GM18502 (cell line): Measurements from ENCODE around the gene RRP8.

Experiments used
- ATAC-seq: cut with Tn5 transposase; IDR thresholded peaks from one replicate; pipeline ENCODE4 v1.9.1; 2021; ENCODE audit warnings: mild to moderate bottlenecking; ENCODE audit not compliant: unreplicated experiment, poor library complexity

The RRP8 gene

GRCh38 chr11:6619004-6619745, 15.8 kb upstream of the RRP8 start, which contains the start of gene TPP1:
Gene TPP1, minus strand, starts transcription at chr11:6619422. Its CDS starts 22 bp downstream, at chr11:6619400.
- peak; percentile 99 for ATAC-seq

GRCh38 chr11:6618117-6619003, 14.9 kb upstream of the RRP8 start:
- ATAC-seq: peak; percentile 18

GRCh38 chr11:6617315-6617781, 13.9 kb upstream of the RRP8 start:
- ATAC-seq: no peak

GRCh38 chr11:6616596-6617250, 13.3 kb upstream of the RRP8 start:
- ATAC-seq: no peak

GRCh38 chr11:6615882-6616585, 12.6 kb upstream of the RRP8 start:
- ATAC-seq: no peak

- ATAC-seq: no peak
Observed at GRCh38 chr11:6615046-6615445, 11.6 kb upstream of the RRP8 start.

- ATAC-seq: no peak
Observed at GRCh38 chr11:6614446-6614845, 11.0 kb upstream of the RRP8 start.

- ATAC-seq: no peak
Observed at GRCh38 chr11:6613496-6613895, 10.1 kb upstream of the RRP8 start.

GRCh38 chr11:6612213-6613041, 9.0 kb upstream of the RRP8 start, which contains the start of gene TAF10:
Gene TAF10, minus strand, starts transcription at chr11:6612216. Its CDS starts 27 bp downstream, at chr11:6612189.
- ATAC-seq: peak; percentile 91

- ATAC-seq: peak; percentile 23
Observed at GRCh38 chr11:6611963-6612212, 8.5 kb upstream of the RRP8 start.

GRCh38 chr11:6611092-6611962, 7.9 kb upstream of the RRP8 start:
- no peak for ATAC-seq

GRCh38 chr11:6610591-6610990, 7.2 kb upstream of the RRP8 start:
- ATAC-seq: no peak

- no peak for ATAC-seq
Observed at GRCh38 chr11:6609502-6610015, 6.1 kb upstream of the RRP8 start.

- ATAC-seq: no peak
Observed at GRCh38 chr11:6608726-6609501, 5.5 kb upstream of the RRP8 start.

GRCh38 chr11:6608011-6608410, 4.6 kb upstream of the RRP8 start:
- ATAC-seq: no peak

- no peak for ATAC-seq
Observed at GRCh38 chr11:6607190-6607795, 3.9 kb upstream of the RRP8 start.
